GM21737 (cell line): ENCODE measurements around the gene ZFYVE28.
"Not testable (repeated sequence)": the region's sequence is repeated elsewhere in the genome, so short reads cannot be mapped to it uniquely, and the experiment has no call there.

ENCODE experiments used
- ATAC-seq: cut with Tn5 transposase; IDR thresholded peaks from one replicate; pipeline ENCODE4 v1.9.1; 2021; ENCODE audit warnings: mild to moderate bottlenecking, moderate library complexity; ENCODE audit not compliant: unreplicated experiment

The ZFYVE28 gene

GRCh38 chr4:2393353-2394270 lies 24.8 kb downstream of the ZFYVE28 start:
- no peak for ATAC-seq

GRCh38 chr4:2390784-2391421 lies 27.5 kb downstream of the ZFYVE28 start:
- ATAC-seq: no peak

GRCh38 chr4:2390146-2390545 lies 28.3 kb downstream of the ZFYVE28 start:
- no peak for ATAC-seq

GRCh38 chr4:2389691-2390090 lies 28.8 kb downstream of the ZFYVE28 start:
- ATAC-seq: no peak

GRCh38 chr4:2388429-2389182 lies 29.8 kb downstream of the ZFYVE28 start:
- ATAC-seq: no peak

GRCh38 chr4:2387829-2388228 lies 30.6 kb downstream of the ZFYVE28 start:
- ATAC-seq: no peak

GRCh38 chr4:2387218-2387617 lies 31.2 kb downstream of the ZFYVE28 start:
- ATAC-seq: no peak

GRCh38 chr4:2386717-2387116 lies 31.7 kb downstream of the ZFYVE28 start:
- ATAC-seq: no peak

- ATAC-seq: no peak
Measured at GRCh38 chr4:2385516-2385915, 32.9 kb downstream of the ZFYVE28 start.

GRCh38 chr4:2384245-2384644 lies 34.2 kb downstream of the ZFYVE28 start:
- no peak for ATAC-seq

- ATAC-seq: no peak
Measured at GRCh38 chr4:2383760-2384159, 34.7 kb downstream of the ZFYVE28 start.

GRCh38 chr4:2383220-2383631 lies 35.2 kb downstream of the ZFYVE28 start:
- not testable (repeated sequence) for ATAC-seq

- not testable (repeated sequence) for ATAC-seq
Measured at GRCh38 chr4:2382769-2383202, 35.7 kb downstream of the ZFYVE28 start.

- ATAC-seq: not testable (repeated sequence)
Measured at GRCh38 chr4:2380589-2380988, 37.9 kb downstream of the ZFYVE28 start.

GRCh38 chr4:2378898-2379297 lies 39.5 kb downstream of the ZFYVE28 start:
- ATAC-seq: no peak

GRCh38 chr4:2378401-2378800 lies 40.0 kb downstream of the ZFYVE28 start:
- no peak for ATAC-seq

GRCh38 chr4:2377241-2377640 lies 41.2 kb downstream of the ZFYVE28 start:
- no peak for ATAC-seq

GRCh38 chr4:2375427-2375826 lies 43.0 kb downstream of the ZFYVE28 start:
- ATAC-seq: no peak

GRCh38 chr4:2373532-2373931 lies 44.9 kb downstream of the ZFYVE28 start:
- no peak for ATAC-seq

- ATAC-seq: no peak
Measured at GRCh38 chr4:2372488-2373030, 45.9 kb downstream of the ZFYVE28 start.
